ENCODE measurements around the gene EBF3.

Gene EBF3

GRCh38 chr10:129972966-129973673 is 9.0 kb upstream of the EBF3 start:
- Histone ChIP-seq H3K36me3 (ENCODE audit: insufficient read depth, low read length) (no peaks in the 10 kb centered on the region), H3K79me2 (ENCODE audit: insufficient read depth, low read length) (no peaks in the 10 kb centered on the region), H3K9ac (ENCODE audit: low read depth, low read length) (no peak overlapping the region), H2AFZ (ENCODE audit: low read depth, low read length) (no peak overlapping the region), H3K4me2 (ENCODE audit: insufficient read depth, low read length) (no peak overlapping the region), H3K4me3 (ENCODE audit: low read depth in 1 of 2, low read length in 2 of 2) (no peak overlapping the region), H3K4me1 (ENCODE audit: insufficient read depth, low read length) (no peaks in the 10 kb centered on the region), H4K20me1 (ENCODE audit: insufficient read depth, low read length) (no peaks in the 10 kb centered on the region), H3K9me3 (ENCODE audit: insufficient read depth, low read length, severe bottlenecking) (peaks cover 5% of the 10 kb centered on the region), H3K27ac (ENCODE audit: low read length) (no peak overlapping the region), H3K27me3 (ENCODE audit: insufficient read depth, low read length, poor library complexity) (no peaks in the 10 kb centered on the region)
- TF ChIP-seq EZH2 (IDR thresholded peaks at IDR 0.05; ENCODE audit: borderline replicate concordance, low read depth, low read length, severe bottlenecking) (no peak), CTCF (IDR thresholded peaks at IDR 0.05; ENCODE audit: borderline replicate concordance, extremely low read depth, low read length, poor library complexity, severe bottlenecking) (no peak)
- ATAC-seq (ENCODE audit: insufficient read depth, low read depth) (no peak), DNase-seq (no peak)

- no peak overlapping the region for H3K9ac ChIP-seq (ENCODE audit: low read depth, low read length)
- H3K36me3 ChIP-seq (ENCODE audit: insufficient read depth, low read length), result no peaks in the 10 kb centered on the region
- H3K79me2 ChIP-seq (ENCODE audit: insufficient read depth, low read length), result no peaks in the 10 kb centered on the region
- no peaks in the 10 kb centered on the region for H3K4me1 ChIP-seq (ENCODE audit: insufficient read depth, low read length)
- TF ChIP-seq CTCF (IDR thresholded peaks at IDR 0.05; ENCODE audit: borderline replicate concordance, extremely low read depth, low read length, poor library complexity, severe bottlenecking), result no peak
- no peak for TF ChIP-seq EZH2 (IDR thresholded peaks at IDR 0.05; ENCODE audit: borderline replicate concordance, low read depth, low read length, severe bottlenecking)
- no peak overlapping the region for H3K4me2 ChIP-seq (ENCODE audit: insufficient read depth, low read length)
- H3K9me3 ChIP-seq (ENCODE audit: insufficient read depth, low read length, severe bottlenecking), result peaks cover 9% of the 10 kb centered on the region
- no peak overlapping the region for H2AFZ ChIP-seq (ENCODE audit: low read depth, low read length)
- H4K20me1 ChIP-seq (ENCODE audit: insufficient read depth, low read length), result no peaks in the 10 kb centered on the region
- no peaks in the 10 kb centered on the region for H3K27me3 ChIP-seq (ENCODE audit: insufficient read depth, low read length, poor library complexity)
- DNase-seq (no peak), ATAC-seq (ENCODE audit: insufficient read depth, low read depth) (no peak)
- no peak overlapping the region for H3K4me3 ChIP-seq (ENCODE audit: low read depth in 1 of 2, low read length in 2 of 2)
- H3K27ac ChIP-seq (ENCODE audit: low read length), result no peak overlapping the region
Observed at GRCh38 chr10:129972145-129972965, 8.3 kb upstream of the EBF3 start.

- H3K27me3 ChIP-seq (ENCODE audit: insufficient read depth, low read length, poor library complexity), result no peaks in the 10 kb centered on the region
- no peak overlapping the region for H3K27ac ChIP-seq (ENCODE audit: low read length)
- no peaks in the 10 kb centered on the region for H3K4me1 ChIP-seq (ENCODE audit: insufficient read depth, low read length)
- no peak overlapping the region for H3K4me3 ChIP-seq (ENCODE audit: low read depth in 1 of 2, low read length in 2 of 2)
- no peaks in the 10 kb centered on the region for H4K20me1 ChIP-seq (ENCODE audit: insufficient read depth, low read length)
- H3K36me3 ChIP-seq (ENCODE audit: insufficient read depth, low read length), result no peaks in the 10 kb centered on the region
- H3K9ac ChIP-seq (ENCODE audit: low read depth, low read length), result no peak overlapping the region
- ATAC-seq (ENCODE audit: insufficient read depth, low read depth) (no peak), DNase-seq (no peak)
- no peaks in the 10 kb centered on the region for H3K79me2 ChIP-seq (ENCODE audit: insufficient read depth, low read length)
- no peak for TF ChIP-seq EZH2 (IDR thresholded peaks at IDR 0.05; ENCODE audit: borderline replicate concordance, low read depth, low read length, severe bottlenecking)
- no peak for TF ChIP-seq CTCF (IDR thresholded peaks at IDR 0.05; ENCODE audit: borderline replicate concordance, extremely low read depth, low read length, poor library complexity, severe bottlenecking)
- no peak overlapping the region for H3K4me2 ChIP-seq (ENCODE audit: insufficient read depth, low read length)
- H3K9me3 ChIP-seq (ENCODE audit: insufficient read depth, low read length, severe bottlenecking), result peaks cover 9% of the 10 kb centered on the region
- H2AFZ ChIP-seq (ENCODE audit: low read depth, low read length), result no peak overlapping the region
Observed at GRCh38 chr10:129971381-129972144, 7.5 kb upstream of the EBF3 start.
